GM19043 (cell line): ENCODE data around the gene TAOK1.

Experiments
- ATAC-seq: cut with Tn5 transposase; IDR thresholded peaks from one replicate; pipeline ENCODE4 v1.9.1; 2021; ENCODE audit warnings: low read depth; ENCODE audit not compliant: unreplicated experiment

The TAOK1 gene

GRCh38 chr17:29376667-29377270 is 13.4 kb upstream of the TAOK1 start:
- no peak for ATAC-seq

GRCh38 chr17:29378500-29378899 is 11.7 kb upstream of the TAOK1 start:
- ATAC-seq: no peak

DNA sequence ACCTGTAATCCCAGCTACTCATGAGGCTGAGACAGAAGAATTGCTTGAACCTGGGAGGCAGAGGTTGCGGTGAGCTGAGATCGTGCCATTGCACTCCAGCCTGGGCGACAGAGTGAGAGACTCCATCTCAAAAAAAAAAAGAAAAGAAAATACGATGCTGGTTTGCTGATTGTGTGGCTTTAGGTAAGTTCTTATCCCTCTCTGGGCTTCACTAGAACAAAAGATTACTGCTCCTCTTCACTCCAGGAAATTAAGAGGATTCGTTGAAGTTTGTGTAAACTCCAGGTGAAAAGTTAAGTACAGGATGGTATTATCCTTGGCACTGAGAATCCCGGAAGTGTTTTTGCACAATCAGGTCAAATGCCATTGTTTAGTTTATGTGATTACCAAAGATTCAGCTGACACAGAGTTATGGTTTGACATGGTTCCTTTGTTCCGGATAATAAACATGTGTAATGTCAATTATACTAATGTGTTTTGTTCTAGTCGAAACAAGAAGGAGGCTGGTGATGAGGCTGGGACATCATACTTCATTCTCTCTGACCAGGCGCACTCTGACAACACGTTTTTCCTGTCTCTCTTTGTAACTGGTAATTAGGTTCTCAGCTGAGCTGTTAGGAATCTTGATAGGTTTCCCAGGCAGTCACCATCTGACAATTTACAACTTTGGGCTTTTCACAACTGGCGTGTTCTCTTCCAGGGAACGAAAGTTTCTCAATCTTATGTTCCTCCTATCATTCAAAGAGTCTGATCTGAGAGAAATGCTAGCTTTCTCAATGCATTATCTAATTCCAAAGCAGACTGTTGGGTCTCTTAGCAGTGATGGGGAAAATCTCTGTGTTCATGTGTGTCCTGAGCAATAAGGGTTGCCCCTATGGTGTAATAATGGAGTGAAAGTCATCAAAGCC is 10.8 kb upstream of the TAOK1 start:
- no peak for ATAC-seq

GRCh38 chr17:29383686-29384085 is 6.5 kb upstream of the TAOK1 start:
- no peak for ATAC-seq

- ATAC-seq: no peak
Observed at GRCh38 chr17:29384901-29385300, 5.3 kb upstream of the TAOK1 start.

GRCh38 chr17:29386760-29387159 is 3.4 kb upstream of the TAOK1 start:
- no peak for ATAC-seq

GRCh38 chr17:29388937-29389336 is 1.2 kb upstream of the TAOK1 start:
- no peak for ATAC-seq

- ATAC-seq: peak; percentile 15
Observed at GRCh38 chr17:29390851-29391631, 878 bp downstream of the TAOK1 start.

- no peak for ATAC-seq
Observed at GRCh38 chr17:29393436-29393835, 3.3 kb downstream of the TAOK1 start.

GRCh38 chr17:29394761-29395160 is 4.6 kb downstream of the TAOK1 start:
- no peak for ATAC-seq

- no peak for ATAC-seq
Observed at GRCh38 chr17:29396066-29396465, 5.9 kb downstream of the TAOK1 start.

DNA sequence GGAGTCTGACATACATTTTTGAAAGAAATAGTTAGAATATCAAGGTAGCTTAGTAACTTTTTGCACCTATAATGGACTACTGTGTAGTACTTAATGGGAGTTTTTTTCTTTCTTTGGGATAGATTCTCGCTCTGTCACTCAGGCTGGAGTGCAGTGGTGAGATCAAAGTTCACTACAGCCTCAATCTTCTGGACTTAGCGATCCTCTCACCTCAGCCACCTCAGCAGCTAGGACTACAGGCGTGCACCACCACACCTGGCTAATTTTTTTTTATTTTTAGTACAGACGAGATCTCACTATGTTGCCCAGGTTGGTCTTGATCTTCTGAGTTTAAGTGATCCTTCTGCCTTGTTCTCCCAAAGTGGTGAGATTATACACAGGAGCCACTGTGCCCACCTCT is 9.5 kb downstream of the TAOK1 start:
- no peak for ATAC-seq

GRCh38 chr17:29400818-29401217 is 10.7 kb downstream of the TAOK1 start:
- ATAC-seq: no peak

- no peak for ATAC-seq
Observed at GRCh38 chr17:29401258-29401657, 11.1 kb downstream of the TAOK1 start.

DNA sequence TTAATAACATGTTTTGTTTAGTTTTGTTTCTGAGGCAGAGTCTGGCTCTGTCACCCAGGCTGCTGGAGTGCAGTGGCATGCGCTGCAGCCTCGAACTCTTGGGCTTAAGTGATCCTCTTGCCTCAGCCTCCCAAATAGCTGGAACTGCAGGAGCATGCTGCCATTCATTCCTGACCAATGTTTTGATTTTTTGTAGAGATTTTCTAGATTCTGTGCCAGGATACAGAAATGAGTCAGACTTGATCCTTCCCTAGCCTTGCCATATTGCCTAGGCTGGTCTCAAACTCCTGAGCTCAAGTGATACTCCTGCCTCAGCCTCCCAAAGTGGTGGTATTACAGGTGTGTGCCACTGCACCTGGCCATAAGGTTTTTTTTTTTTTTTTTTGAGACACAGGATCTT is 17.7 kb downstream of the TAOK1 start:
- ATAC-seq: no peak

GRCh38 chr17:29409963-29410362 is 19.8 kb downstream of the TAOK1 start:
- ATAC-seq: no peak

DNA sequence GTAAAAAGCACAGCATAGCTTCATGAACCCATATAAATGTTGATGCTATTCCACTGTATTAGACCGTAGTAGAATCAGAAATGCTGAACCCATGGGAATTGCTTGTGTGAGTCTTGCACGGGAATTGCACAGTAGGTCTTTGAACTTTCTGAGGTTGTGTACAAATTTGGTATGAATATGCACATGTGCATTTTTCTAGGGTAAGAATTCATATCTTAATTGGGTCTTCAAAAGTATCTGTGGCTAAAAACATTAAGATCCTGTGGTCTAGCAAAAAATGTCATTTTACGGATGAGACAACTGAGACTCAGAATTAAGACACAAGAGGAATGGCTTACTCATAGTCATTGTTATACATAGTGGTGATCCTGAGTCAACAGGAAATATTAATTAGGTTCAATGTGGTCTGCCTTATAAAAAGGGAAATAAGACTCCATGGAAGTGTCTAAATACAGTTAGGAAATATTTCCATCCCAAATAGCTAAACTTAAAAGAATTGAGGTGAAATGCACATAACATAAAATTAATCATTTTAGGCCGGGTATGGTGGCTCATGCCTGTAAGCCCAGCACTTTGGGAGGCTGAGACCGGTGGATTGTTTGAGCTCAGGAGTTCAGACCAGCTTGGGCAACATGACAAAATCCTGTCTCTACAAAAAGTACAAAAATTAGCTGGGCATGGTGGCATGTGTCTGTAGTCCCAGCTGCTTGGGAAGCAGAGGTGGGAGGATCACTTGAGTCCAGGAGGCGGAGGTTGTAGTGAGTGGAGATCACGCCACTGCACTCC is 22.8 kb downstream of the TAOK1 start:
- ATAC-seq: no peak

GRCh38 chr17:29420128-29420527 is 30.0 kb downstream of the TAOK1 start:
- ATAC-seq: no peak

- ATAC-seq: no peak
Observed at GRCh38 chr17:29430275-29430674, 40.1 kb downstream of the TAOK1 start.

DNA sequence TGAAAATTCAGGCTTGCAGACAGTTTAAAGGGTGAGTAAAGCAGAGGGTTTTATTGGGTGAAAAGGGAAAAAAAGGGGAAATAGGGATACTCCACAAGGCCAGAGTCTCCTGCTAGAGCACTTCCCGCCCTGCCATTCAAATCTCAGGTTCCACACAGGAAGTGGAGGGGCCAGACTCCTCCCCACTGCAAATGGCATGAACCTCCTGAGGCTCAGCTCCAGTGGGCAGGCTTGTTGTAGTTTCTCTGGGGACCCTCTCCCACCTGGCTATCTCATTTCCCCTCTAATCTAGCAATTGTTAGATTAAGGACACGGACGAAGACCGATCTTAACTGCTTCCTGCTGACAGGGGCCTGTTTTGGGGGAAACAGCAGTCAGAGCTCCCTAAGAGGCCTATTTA is 43.4 kb downstream of the TAOK1 start:
- ATAC-seq: no peak

DNA sequence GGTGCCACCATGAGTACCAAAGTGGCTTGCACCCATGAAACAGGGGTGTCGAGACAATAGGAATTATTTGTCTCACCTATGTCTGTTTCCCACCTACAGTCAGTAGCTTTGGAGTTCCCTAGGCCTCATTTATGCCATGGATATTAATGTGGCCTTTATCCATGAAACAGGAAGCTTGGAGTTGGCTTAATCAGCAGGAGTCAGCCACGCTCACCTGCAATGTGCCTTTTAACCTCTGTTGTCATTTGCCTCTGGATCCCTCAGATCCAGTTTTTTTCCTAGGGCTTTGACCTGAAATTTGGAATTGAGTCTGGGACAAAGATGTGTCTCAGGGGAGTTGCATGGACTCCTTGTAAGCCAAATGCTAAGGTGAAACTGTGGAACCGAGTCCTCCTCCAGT is 44.4 kb downstream of the TAOK1 start:
- no peak for ATAC-seq
